NCI-H69 (cell line): Measurements from ENCODE around the gene ATPAF1.
"Not testable (repeated sequence)": the region's sequence is repeated elsewhere in the genome, so short reads cannot be mapped to it uniquely, and the experiment has no call there.

Experiments used
- DNase-seq: peaks from one replicate; lab custom pipeline; 2025; lab: John Stamatoyannopoulos, UW

Gene ATPAF1, protein sequence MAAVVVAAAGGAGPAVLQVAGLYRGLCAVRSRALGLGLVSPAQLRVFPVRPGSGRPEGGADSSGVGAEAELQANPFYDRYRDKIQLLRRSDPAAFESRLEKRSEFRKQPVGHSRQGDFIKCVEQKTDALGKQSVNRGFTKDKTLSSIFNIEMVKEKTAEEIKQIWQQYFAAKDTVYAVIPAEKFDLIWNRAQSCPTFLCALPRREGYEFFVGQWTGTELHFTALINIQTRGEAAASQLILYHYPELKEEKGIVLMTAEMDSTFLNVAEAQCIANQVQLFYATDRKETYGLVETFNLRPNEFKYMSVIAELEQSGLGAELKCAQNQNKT

DNA sequence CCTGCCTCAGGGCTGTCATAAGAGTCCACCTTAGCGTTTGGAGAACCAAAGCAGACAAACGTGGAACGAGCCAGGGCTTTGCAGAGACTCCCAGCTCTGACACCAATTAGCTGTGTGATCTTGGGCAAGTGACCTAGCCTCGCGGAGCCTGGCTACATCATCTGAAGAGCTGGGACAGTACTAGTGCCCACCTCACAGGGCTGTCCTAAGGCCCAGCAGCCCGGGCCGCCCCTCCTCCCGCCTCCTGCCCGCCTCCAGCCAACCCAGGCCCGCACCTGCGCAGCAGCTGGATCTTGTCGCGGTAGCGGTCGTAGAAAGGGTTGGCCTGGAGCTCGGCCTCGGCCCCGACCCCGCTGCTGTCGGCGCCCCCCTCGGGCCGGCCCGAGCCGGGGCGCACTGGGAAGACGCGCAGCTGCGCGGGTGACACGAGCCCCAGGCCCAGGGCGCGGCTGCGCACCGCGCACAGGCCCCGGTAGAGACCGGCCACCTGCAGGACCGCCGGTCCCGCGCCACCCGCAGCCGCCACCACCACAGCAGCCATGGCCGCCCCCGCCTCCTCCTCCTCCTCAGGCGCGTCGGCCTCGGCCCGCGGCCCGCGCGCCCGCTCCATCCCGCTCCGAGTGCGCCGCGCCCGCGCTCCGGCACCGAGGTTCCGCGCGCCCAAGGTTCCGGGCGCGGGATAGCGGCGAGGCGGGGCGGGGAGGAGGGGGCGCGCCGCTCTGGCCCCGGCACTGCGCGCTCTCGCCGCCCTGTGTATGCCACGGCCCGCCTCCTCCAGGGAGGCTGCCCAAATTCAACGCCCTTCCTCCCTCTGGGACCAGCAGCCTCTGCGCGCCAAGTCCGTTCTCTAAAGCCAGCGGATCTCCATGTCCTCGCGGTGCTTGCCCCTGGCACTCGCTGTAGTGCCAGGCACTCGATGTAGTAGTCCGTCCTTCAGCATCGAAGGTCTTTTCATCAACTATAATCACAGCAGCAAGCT, at the start of gene ATPAF1:
TSS of gene ATPAF1 (minus strand) at position 583 of the 979 bp plus-strand sequence. CDS start at position 541, 42 bp downstream.
- DNase-seq, result peak; percentile 83

DNA sequence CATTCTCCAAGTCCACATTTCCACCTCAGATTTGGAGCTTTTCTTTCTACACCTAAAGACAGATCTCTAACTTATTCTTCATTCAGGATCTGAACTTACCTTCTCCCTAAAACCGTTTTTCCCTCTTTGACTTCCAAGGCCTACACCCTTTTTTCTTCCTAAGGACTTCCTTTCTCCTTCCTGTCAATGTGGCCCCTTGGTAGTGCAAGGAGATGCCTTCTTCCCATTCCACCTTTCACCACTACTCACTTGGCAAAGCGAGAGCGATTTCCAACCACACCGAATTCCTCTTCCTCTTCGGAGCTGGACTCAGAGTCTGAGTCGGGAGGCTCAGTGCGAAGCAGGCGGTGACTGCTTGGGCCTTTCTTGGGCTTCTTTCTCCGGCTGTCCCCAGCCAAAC, 49.5 kb upstream of the ATPAF1 start:
- DNase-seq, result no peak

DNA sequence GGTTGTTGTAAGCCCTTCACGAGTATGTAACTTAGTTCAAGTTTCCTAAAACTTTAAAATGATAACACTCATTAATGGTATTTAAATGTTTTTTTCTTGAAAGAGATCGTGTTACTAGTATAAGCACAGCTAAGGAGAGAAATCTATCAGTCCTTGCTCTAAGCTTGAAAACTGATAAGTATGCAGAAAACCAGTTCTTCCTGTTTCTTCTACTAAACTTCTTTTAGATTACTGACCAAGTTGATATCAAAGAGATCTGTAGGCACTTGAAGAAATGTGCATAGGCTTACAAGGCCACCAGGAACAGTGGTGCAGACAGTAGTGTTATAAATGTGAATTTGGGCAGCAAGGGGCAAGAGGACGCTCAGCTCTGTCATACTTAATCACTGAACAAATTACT, 46.8 kb upstream of the ATPAF1 start:
- no peak for DNase-seq

DNA sequence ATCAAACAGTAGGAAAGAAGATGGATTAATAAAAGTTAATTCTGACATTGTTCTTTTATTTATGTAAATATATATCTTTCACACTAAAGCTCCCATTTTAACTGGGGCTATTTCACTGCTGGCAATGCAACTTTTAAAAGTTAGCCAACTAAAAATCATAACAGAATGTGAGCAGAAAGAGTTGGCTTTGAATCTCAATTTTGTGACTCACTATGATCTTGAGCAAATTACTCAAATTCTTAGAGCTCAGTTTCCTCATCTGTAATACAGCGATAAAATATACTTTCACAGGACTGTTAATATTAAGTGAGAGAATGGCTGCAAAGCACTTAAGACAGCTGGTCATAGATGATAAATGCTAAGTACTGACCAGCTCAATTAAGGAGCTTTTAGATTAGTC, 40.0 kb upstream of the ATPAF1 start:
- no peak for DNase-seq

DNA sequence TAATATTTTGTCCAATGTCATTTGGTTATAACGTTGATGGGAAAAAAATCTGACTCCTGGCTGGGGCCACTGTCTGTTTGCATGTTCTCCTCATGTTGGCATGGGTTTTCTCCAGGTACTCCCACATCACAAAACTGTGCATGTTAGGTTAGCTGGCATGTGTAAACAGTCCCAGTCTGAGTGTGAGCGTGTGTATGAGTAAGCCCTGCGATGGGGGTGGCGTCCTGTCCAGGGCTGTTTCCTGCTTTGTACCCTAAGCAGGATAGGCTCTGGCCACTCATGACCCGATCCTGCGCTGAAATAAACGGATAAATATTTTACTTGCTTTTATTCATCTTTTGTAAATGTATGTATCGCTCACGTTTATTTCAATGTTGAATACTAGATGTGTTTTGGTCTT, 37.2 kb upstream of the ATPAF1 start:
- no peak for DNase-seq

DNA sequence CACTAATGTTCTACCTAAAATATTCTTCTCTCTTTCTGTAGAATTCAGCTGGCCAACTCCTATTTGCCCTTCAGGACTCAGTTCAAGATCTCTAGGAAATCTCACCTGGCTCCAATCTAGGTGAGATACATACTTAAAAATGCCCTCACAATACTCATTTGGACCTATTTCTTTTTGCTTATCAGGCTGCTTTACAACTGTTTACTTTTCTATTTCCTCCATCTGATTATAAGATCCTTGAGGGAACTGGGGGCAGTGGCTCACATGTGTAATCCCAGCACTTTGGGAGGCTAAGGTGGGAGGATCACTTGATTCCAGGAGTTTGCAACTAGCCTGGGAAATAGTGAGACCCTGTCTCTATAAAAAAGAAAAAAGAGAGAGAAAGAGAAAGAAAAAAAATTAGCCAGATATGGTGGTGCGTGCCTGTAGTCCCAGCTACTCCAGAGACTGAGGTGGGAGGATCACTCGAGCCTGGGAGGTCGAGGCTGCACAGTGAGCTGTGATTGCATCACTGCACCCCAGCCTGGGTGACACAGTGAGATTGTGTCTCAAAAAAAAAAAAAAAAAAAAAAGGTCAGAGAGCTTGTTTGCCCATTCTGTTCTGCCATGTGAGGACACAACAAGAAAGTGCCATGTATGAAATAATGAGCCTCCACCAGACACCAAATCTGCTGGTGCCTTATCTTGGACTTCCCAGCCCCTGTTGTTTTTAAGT, 35.9 kb upstream of the ATPAF1 start:
- DNase-seq, result no peak

DNA sequence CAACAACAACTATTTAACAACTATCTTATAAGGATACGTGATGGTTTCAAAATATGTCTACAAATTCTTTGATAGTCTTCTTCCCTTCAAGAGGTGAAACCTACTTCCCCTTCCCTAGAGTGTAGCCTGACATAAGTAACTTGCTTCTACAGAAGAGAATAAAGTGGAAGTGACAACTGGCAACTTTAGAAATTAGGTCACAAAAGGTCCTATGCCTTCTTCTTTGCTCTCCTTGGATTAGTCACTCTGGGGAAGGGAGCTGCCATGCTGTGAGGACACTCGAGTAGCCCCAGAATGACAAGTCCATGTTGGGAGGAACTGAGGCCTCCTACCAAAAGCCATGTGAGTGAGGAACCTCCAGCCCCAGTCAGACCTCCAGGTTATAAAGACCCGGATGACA, 31.5 kb upstream of the ATPAF1 start:
- DNase-seq, result no peak

DNA sequence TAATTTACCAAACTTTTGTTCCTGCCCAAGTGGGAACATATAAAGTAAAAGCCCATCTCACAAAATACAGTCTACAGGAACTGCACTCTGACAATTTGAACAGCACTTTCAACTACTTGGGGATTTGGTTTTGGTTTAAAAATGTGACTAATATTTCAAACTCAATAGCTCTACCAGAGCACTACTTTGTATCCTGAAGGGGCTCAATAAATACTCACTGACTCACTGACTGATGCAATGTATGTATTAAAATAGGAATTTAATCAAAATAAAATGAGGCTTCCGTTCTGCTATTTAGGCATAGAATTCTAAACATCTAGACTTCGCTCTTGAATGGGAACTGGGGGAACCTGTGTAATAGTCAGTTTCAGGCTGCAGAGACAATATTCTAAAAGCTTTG, 28.9 kb upstream of the ATPAF1 start:
- DNase-seq, result no peak

DNA sequence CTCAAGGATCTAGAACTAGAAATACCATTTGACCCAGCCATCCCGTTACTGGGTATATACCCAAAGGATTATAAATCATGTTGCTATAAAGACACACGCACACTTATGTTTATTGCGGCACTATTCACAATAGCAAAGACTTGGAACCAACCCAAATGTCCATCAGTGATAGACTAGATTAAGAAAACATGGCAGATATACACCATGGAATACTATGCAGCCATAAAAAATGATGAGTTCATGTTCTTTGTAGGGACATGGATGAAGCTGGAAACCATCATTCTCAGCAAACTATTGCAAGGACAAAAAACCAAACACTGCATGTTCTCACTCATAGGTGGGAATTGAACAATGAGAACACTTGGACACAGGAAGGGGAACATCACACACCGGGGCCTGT, 26.5 kb upstream of the ATPAF1 start:
- DNase-seq, result not testable (repeated sequence)

DNA sequence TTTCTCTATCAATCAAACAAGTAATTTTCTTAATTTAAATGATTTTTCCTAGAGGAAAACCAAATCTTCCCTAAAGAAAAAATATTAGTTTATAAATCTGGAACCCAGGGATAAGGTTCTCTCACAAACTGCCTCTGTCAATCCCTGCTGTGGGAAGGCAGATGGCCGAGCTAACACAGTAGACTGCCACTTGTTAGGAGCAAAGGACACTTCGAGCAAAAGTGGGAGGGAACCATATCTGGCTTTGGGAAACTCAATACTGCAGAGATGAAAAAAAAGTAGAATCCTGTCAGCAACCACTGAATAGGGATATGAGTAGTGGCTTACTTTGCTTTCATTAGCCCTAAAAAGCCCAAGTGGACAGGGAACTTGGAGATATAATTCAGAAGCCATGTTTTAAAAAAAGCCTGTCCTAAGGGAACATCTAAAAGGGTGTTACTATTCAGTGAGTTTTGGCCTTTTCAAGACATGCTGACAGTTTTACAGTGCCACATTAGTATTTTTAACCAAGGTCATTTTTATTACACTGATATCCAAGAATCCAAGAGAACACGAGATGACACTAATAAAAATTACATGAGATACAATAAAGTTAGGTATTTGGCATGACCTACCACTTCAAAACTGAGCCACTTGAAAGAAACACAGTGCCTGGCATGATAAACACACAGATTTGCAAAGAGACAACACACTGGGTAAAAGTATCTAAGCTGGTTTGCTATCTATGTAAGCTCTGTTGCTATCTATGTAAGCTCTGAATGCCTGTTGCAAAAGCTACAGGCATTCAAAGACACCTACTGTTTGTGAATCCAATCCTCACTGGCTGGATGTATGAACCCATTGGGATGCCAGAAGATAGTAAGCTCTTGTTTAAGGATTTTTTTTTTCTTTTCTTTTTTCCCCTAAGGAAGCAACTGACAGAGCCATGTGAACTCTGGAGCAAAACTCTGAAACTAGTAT, 24.9 kb upstream of the ATPAF1 start:
- DNase-seq, result no peak

DNA sequence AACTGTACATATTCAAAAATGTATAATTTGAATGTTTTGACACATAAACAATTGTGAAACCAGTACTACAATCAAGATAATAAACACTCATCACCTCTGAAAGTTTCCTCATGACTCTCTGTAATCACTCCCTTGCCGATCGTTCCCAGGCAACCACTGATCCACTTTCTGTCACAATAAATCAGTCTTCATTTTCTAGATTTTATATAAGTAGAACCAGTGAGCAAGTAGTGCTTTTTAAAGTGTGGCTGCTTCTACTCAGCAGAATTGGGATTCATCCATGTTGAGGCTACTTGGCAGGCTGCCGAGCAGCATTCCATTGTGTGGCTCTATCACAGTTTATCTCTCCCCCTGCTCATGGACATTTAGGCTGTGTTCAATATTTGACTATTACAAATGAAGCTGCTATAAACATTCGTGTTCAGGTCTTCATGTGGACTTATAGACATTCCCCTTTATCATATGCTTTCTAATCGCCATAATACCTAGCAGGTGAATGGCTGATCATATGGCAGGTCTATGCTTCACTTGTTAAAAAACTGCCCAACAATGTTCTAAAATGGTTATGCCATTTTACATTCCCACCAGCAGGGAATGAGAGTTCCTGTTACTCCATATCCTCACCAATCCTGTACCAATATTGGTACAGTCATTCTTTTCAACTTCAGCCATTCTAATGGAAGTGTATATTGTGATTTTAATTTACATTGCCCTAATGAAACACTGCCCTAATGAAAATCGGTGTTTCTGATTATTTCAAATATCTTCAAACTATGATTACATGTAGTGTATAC, 24.0 kb upstream of the ATPAF1 start:
- DNase-seq, result no peak

DNA sequence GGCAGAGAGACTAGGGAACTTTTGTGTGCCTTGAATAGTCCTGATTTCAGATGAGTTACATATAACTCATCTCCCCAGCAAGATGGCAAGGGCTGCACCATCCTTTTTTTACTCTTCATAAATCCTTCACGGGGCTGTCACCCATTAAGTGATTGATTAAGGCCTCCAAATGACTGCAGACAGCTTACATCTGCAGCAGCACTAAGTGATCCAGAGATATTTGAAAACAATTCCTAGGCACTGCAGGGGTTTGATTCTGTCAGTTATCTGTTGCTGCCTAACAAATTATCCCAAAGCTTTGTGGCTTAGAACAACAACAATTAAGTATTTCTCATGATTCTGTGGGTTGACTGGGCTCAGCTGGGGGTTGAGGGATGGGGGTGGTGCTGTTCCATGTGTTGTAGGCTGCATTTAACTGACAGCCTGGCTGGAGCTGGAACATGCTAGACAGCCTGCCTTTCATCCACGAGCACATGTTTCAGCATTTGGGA, 22.8 kb upstream of the ATPAF1 start:
- peak; percentile 31 for DNase-seq

DNA sequence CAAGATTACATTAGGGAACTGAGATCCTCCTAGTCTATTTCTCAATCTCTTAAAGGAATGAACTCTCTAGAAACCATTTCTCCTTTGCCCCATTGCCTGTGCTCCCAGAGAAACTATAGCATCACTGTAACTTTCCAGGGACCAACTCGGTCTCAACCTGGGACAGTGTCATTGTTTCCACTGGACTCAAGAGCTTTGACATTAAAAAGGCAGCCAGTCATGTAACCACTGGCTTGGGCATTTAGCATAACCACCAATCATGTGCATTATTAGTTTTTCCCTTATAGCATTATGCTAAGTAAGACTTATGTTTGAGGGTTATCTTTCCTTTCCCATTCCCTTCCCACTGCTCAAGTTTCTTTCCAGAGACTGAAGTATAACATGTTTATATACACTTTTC, 21.7 kb upstream of the ATPAF1 start:
- DNase-seq, result no peak

DNA sequence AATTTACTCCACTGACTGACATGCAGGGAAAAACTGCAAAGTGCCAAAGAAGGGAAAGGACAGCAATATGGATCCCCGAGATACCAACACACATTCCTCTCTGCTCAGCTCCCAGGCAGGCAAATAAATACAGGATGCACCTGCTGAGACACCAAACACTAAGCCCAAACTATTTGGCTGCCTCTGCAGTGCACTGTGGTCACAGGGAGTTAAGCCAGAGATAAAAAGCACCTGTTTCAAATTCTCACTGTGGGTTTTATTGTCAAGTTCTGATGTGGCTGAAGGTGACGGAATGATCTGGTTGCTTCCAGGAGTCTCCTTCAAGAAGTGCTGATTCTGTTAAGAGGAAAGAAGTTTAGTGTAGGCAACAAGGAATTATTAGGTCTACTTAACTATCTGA, 21.2 kb upstream of the ATPAF1 start:
- DNase-seq, result no peak

DNA sequence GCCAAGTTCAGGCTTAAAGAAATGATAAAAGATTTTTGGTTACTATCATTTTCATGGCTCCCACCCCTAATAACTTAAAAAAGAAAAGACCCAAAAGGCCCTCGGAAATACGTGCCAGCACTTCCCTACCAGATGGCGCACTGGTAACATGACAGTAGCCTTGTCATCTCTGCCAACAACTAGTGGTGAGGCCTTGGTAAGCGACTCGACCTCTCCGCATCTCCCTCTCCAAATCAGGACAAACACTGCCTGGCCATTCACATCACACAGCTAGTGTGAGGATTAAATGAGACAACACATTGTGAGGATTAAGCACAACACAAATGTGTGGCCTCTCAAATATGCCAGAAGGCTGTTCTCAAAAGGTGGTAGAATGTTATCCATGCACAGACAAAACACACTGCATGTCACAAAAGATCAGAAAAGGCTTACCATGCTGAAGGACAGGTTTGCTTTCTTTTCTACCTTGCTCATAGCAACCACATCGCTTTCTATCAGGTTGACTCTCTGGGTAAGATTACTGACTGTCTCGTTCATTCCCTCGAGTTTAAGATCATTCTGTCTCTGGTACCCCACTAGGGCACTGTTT, 19.9 kb upstream of the ATPAF1 start:
- DNase-seq, result no peak

DNA sequence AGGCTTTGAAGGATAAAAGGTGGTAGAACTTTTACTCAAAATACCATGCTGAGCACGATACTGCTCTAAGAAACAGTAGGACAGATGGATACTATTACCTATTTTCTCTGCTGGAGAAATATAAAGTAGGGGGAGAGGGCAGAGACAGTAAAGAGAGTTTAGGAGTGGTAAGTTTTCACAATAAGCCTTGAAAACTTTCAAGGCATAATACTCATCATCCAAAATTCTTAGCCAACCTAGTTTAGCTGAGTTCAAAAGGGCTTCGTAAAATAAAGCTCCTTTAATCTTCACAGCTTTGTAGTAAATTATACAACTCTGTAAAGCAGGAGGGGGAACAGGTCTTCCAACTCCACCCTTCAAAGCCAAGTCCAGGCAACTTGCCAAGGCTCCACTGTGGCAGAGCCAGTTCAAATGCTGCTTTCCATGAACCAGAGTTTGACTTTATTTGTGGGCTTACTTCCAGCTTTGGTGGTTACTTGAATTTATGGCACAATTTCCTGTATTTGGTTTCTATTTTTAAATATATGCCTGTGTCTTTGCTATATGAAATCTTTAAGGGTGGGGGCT, 19.0 kb upstream of the ATPAF1 start:
- peak; percentile 2 for DNase-seq

DNA sequence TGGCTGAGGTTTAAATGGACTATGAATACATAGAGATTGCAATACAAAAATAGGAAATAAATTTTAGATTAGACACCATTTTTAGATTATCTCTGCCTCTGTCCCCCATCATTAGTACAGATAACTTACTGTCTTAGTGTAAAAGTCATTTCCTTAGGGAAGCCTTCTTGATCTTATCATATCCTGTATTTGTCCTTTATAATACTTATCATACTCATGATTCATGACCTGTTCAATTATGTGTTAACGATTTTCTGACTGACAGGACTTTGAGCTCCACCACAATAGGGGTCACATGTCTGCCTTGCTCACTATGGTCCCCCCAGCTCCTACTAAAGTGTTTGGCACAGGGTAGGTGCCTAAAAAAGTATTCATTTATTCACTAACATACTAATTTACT, 18.1 kb upstream of the ATPAF1 start:
- DNase-seq, result no peak

DNA sequence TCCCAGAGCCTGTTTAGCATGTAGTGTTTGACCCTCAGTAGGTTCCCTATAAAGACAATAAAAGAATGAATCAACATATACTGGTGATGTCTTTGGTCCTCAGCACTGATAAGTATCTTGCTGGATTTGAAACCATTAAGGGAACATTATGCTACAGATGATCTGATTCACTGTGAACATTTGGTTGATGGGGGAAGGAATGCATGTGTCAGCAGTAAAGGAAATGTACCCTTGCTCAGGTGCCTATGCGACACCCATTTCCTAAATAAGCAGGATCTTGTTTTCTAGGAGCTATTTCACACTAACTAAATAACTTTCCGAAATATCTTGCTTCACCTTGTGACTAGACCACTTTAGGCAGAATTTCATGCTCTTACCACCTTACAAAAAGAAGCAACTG, 16.5 kb upstream of the ATPAF1 start:
- no peak for DNase-seq

DNA sequence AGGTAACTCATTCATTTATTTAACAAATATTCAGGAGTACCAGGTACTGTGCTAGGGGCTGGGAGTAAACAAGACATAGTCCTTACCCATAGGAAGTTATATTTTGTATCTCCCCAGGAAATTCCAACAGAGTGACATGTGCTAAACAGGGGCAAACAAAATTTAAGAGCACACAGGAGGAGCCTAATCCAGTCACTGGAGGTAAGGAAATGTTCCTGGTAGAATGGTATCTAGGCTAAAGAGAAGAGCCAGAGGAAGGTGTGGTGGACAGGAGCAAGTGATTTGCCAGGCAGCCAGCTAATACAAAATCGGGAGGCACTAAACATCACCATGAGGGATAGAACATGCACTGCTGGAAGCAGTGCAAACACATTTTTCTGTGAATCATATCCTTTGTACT, 13.9 kb upstream of the ATPAF1 start:
- no peak for DNase-seq
